GM12892 (cell line): ENCODE results near the gene PHOX2A.
A peak's percentile ranks its signal among the peaks of the same experiment; 100 is the strongest.

Experiments
- DNase-seq: peaks from one replicate; pipeline ENCODE4 v3.0.0; 2011; ENCODE audit not compliant: insufficient read length
- FAIRE-seq: peaks from 2 replicates; lab custom pipeline; 2011; peaks lifted over from hg19 to GRCh38; lab: Jason Lieb, UNC
- POLR2A ChIP-seq: IDR thresholded peaks from 2 replicates; pipeline ENCODE4 v1.6.1; 2011; ENCODE audit warnings: low read depth, low read length, control low read depth
- POLR2AphosphoS5 ChIP-seq: IDR thresholded peaks from 2 replicates; pipeline ENCODE4 v1.6.1; 2011; ENCODE audit warnings: low read depth, low read length, control low read depth
- TAF1 ChIP-seq: IDR thresholded peaks from 2 replicates; pipeline ENCODE4 v1.6.1; 2011; ENCODE audit warnings: low read depth, mild to moderate bottlenecking, control low read depth, low read length, borderline replicate concordance

The PHOX2A gene

DNA sequence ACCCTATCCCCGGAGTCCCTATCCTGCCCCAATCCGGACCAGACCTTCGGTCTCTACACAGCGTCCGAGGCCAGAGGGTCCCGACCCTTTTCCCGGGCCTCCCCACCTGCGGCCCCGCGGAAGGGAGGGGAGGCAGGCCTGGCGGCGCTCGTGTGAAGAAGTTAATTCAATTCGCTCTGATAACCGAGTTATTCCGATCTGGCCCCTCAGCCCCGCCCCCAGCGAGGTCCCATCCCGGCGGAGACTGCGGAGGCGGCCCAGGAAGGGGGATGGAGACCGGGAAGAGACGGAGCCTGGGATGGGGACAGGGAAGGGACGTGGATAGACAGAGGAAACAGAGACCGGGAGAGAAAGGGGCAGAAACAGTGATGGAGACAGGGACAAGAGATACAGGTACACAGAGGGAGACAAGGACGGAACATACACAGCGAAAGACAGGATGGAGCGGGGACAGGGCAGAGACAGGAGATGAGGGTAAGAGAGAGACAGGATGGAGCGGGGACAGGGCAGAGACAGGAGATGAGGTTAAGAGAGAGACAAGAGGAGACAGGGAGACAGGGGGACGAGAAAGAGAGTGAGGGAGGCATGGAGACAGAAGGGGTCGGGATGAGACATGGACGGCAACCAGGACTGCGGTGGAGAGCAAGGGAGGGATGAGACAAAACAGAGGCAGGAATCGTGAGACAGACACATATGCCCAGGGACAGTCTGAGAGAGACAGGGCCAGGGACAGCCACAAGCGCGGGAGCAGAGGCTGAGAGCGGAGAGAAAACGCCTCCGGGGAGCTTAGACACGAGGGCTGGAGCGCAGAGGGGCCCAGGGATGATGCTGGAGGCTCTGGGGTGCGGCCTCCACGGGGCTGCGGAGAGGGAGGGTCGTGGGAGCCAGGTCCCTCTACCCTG lies 636 bp upstream of the PHOX2A start:
- TF ChIP-seq POLR2A: no peak
- TF ChIP-seq POLR2AphosphoS5: no peak
- TF ChIP-seq TAF1: no peak
- DNase-seq (no peak), FAIRE-seq (no peak)

DNA sequence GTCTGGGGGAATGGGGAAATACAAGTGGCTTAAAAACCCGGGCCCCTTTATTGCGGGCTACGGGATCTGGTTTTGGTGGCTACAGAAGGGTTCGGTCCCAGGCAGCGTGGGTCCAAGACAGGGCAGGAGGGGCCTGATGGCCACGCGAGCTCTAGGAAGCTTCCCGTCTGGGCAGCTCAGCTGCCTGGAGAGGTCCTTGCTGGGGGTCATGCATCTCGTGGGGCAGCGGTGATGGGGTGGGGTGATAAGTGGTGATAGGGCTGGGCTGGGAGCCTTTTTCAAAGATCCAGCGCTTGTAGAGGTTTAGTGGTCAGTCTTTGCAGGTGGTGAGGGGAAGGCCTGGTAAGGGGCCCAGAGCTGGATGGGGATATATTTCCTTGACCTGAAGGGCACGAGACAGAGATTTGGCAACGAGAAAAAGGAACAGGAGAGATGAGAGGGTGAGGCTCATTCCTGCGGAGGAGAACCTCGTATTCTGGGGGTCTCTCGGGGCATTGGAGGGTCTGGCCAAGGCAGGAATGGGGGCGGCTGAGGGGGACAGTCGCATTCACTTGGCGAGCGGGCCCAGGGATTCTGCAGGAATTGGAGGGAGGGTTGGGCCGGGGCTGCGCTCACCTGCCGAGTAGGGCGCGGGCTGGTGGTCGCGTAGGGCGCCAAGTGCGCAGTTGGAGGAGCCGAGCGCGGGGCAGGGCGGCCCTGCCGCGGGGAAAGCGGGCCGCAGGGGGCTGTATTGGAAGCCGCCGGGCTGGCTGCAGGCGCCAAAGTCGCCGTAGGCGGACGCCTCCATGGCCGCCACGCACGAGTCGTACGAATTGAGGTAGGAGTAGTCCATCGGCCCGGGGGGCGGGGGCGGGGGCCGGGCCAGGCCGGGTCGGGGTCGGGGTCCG lies 560 bp downstream of the PHOX2A start:
- no peak for TF ChIP-seq POLR2AphosphoS5
- TF ChIP-seq TAF1: no peak
- TF ChIP-seq POLR2A: no peak
- FAIRE-seq (no peak), DNase-seq (no peak)

DNA sequence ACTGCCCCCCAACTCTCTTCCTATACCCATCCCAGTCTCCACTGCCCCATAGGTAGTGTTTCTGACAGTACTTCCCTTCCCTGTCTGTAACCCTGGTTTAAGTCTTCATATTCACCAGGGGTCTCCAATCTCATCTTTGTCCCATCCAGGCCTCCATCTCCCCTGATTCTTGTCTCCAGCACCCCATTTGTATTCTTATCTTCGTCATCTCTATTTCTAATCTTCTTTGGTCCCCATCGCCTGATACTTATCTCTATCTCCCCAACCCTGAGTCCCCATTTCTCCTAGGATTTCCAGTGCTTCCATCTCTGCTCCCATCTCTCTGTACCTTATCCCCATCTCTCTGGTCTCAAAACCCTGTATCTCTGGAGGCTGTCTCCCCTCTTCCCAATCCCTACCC lies 1.8 kb downstream of the PHOX2A start:
- no peak for DNase-seq
- FAIRE-seq: no peak
- TF ChIP-seq POLR2AphosphoS5: no peak
- TF ChIP-seq POLR2A: no peak
- no peak for TF ChIP-seq TAF1

DNA sequence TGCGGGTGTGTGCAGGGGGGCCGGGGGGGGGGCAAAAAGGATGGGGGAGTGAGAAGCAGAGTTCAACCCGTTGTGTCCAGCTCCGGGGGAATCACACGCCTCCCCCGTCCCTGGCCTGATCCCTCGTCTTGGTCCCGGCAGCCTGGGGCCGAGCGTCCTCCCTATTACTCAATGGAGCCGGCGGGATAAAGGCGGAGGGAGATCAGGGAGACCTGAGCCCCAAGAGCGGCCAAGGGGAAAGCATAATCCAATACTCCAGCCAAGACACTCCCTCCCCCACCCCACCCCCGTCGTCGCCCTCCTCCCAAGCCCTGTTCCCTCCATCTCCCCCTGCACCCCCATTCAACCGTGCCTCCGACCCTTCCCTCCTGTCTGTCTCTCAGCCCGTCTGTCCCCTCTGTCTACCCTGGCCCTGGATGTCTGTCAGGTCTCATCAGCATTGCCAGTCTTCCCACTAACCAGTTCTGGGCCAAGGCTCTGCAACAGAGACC lies 2.6 kb downstream of the PHOX2A start:
- FAIRE-seq: no peak
- no peak for TF ChIP-seq TAF1
- no peak for TF ChIP-seq POLR2AphosphoS5
- no peak for TF ChIP-seq POLR2A
- DNase-seq: no peak

DNA sequence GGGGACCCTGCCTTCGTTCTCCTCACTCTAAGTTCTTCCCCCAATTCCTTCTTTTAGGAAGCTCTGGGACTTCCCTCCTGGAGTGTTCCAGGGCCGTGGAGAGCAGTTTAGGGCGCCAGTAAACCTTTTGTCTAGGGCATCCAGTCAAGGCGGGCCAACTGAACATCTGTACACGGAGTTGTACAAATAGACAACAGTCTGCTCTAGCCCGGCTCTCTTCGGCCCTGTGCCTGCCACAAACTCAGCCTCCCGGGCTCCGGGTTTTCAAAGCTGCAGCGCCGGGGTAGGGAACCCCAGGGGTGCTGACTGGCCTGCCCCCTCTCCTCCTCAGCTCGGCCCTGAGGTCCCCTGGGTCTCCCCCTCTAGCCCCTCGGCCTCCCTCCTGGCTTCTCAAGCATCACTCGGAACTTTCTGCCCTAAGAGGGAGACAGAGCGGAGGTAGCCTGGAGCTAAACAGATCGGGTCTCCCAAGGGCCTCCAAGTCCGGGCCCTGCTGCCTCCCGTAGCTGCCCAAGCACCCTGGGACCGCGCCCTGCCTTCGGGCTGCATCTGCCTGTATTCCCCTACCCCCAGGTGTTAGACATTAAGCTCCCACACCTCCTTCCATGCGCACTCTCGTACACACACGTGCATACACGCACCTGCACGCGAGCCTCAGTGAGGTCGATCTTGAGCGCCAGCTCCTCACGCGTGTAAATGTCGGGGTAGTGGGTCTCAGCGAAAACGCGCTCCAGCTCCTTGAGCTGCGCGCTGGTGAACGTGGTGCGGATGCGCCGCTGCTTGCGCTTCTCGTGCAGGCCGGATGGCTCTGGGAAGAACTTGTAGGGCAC lies 3.3 kb downstream of the PHOX2A start:
- DNase-seq (no peak), FAIRE-seq (no peak)
- TF ChIP-seq POLR2A: no peak
- TF ChIP-seq POLR2AphosphoS5: no peak
- no peak for TF ChIP-seq TAF1

DNA sequence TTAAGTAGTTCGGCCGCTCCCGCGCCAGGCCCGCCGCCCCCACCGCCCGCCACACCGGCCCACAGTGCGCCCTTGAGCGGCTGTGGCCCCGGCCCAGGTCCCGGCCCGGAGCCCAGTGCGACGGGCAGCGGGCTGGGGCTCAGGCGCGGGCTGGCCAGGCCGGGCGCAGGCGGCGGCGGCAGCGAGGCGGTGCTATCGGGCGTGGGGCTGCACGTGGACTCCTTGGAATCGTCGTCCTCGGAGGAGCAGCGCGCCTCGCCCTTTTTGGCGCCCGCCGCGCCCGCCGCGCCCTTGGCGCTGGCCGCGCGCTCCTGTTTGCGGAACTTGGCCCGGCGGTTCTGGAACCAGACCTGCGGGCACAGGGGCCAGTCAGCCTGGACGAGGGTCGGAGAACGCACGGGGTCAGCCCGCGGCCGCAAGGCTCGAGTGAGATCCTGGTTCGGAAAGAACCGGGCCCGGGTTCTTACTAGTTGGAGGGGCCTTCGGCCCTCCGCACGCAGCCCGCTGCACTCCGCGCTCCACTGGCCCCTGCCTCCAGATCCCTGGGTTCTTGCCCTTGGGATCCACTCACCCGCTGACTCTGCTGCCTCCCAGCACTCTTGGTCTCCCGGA lies 4.0 kb downstream of the PHOX2A start:
- DNase-seq: no peak
- TF ChIP-seq POLR2AphosphoS5 (no peak), TAF1 (no peak), POLR2A (no peak)
- no peak for FAIRE-seq

DNA sequence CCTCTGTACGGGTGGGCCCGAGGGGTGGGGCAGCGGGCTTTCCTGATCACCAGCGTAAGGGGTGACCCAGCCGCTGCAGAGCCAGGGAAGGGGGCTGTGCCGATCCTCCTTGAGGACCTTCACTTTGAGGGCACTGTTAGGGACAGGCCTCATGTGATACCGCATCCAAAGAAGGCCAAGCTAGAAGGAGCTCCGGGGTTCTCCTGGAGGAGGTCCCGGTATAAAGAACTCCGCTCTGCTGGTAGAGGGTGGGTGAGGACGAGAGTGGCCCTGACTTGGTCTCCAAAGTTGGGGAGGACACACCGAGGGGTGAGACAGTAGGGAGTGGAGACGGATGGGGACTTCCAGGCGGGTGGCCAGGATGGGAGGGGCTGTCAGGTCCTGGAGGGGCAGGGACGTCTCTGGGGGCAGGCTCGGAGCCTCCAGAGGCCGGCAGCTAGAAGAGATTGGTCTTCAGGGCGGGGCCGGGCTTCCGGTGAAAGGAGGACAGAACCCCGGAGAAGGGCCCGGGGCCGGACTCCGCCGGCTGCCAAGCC lies 4.6 kb downstream of the PHOX2A start:
- TF ChIP-seq POLR2AphosphoS5 (no peak), TAF1 (no peak), POLR2A (peak; percentile 33; the same call in 1 of the 2 replicates)
- no peak for FAIRE-seq
- DNase-seq: no peak

DNA sequence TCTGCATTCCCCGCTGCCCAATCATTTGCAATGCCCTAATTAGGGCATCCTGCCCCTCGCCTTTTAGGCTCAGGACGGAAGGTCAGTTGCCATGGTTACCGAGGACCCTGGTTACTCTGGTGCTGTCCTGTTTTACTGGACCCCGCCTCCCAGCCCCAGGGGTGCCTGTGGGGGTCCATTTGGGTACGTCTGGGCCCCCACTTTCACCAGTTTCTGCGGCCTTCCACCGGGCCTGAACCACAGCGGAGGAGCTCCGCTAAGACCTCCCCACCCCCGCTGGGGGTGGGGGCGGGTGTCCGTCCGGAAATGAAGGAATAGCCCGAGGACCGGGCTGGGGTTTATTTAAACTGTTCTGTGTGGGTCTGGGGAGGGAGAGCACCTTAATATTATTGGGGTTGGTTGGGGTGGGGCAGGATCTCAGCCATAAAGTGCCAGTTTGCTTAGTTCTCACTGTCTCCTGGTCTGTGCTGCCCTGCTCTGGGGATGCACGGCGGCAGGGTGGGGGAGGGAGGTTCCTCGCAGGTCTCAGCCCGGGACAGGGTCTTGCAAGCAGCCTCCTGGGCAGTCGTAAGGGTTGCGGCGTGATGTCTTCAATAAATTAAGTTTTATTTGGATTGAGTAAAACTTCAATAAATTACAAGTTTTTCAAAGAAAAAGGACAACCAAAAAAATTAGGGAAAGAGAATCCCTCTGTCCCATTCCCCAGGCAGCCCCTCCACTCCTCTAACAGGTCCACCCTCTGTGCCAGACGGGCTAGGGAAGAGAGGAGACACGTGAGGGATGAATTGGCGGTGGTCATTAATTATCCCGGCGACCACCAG lies 5.3 kb downstream of the PHOX2A start:
- no peak for FAIRE-seq
- 0 out of 2 replicates have a peak, but pooled peaks have one; percentile 6 for TF ChIP-seq POLR2A
- TF ChIP-seq TAF1: no peak
- DNase-seq: no peak

DNA sequence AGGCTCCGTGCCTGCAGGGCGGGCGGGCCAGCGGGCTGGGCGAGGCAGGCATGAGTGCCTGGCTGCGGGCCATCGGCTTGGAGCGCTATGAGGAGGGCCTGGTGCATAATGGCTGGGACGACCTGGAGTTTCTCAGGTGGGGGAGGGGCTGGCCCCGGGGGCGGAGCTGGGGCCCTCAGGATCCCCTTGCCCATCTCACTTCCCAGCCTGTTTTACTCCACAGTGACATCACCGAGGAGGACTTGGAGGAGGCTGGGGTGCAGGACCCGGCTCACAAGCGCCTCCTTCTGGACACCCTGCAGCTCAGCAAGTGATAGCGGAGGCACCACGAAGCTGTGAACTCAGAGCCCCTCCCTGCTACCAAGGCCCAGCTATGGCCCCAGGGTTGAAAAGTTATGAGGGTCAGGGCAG lies 5.9 kb downstream of the PHOX2A start:
- DNase-seq: peak; percentile 88
- FAIRE-seq: peak; percentile 85
- TF ChIP-seq TAF1: no peak
- no peak for TF ChIP-seq POLR2AphosphoS5
- TF ChIP-seq POLR2A: no peak
